T-cell (primary cell): ENCODE measurements around the gene COL6A3. TPM values are rescaled to one million over a fixed set of nuclear protein-coding genes. Genes with fewer than 3 reads are reported as not detected.
"Not testable (repeated sequence)": the region's sequence is repeated elsewhere in the genome, so short reads cannot be mapped to it uniquely, and the experiment has no call there.

Experiments
- ATAC-seq, 4 experiments: fragments of 200-7000 bp in 3 of 4; fragments of 150-1000 bp in 1 of 4; cut with Tn5 transposase; replicated peaks in 1 of 4; 1 replicate in 3 of 4; 2 replicates in 1 of 4; pipeline ENCODE4 v1.10.0; 2021; ENCODE audit warnings: moderate library complexity in 3 of 4, mild to moderate bottlenecking in 2 of 4, moderate number of reproducible peaks in 1 of 4
- CTCF ChIA-PET, 2 donors: fragments of 300-600 bp; sonication (Branson Sonifier 250); formaldehyde crosslinking; loops; one replicate each; lab custom pipeline; 2022; ENCODE audit warnings: antibody characterized with exemption in 2 of 2; lab: Charles Lee
- POLR2A ChIA-PET, 2 donors: fragments of 300-600 bp; sonication (Branson Sonifier 250); formaldehyde crosslinking; loops; one replicate each; lab custom pipeline; 2022; ENCODE audit warnings: antibody characterized with exemption in 2 of 2; lab: Charles Lee
- DNase-seq, 35 experiments: peaks; one replicate each; pipeline versions ENCODE4 v3.0.0 to v3.0.0-alpha.2; 2013 to 2023
- H3K27ac ChIP-seq: one replicate; pipeline ENCODE4 v1.5.1; 2013; ENCODE audit warnings: low read length
- H3K27me3 ChIP-seq, 2 experiments: replicated peaks in 1 of 2; 1 replicate in 1 of 2; 2 replicates in 1 of 2; pipeline versions ENCODE4 v1.6.1 to v1.7.0; 2013; ENCODE audit warnings: low read length in 1 of 2, mixed read lengths in 1 of 2; ENCODE audit not compliant: control insufficient read depth in 2 of 2, insufficient read depth in 2 of 2; ENCODE audit errors: extremely low read depth in 1 of 2
- H3K36me3 ChIP-seq, 2 donors: 1 replicate in 1 of 2; 2 replicates in 1 of 2; pipeline versions ENCODE4 v1.6.1 to v1.7.0; 2013; ENCODE audit warnings: low read length in 1 of 2; ENCODE audit not compliant: control insufficient read depth in 2 of 2, insufficient read depth in 1 of 2; ENCODE audit errors: extremely low read depth in 1 of 2
- H3K4me1 ChIP-seq, 2 experiments: 1 replicate in 1 of 2; 2 replicates in 1 of 2; pipeline versions ENCODE4 v1.6.1 to v1.7.0; 2013; ENCODE audit warnings: low read length in 2 of 2, mixed read lengths in 1 of 2; ENCODE audit not compliant: insufficient read depth in 2 of 2, control insufficient read depth in 1 of 2; ENCODE audit errors: extremely low read depth in 1 of 2
- H3K4me3 ChIP-seq, 2 donors: 1 replicate in 1 of 2; 2 replicates in 1 of 2; pipeline versions ENCODE4 v1.5.1 to v1.7.0; 2013; ENCODE audit warnings: mild to moderate bottlenecking in 2 of 2, low read length in 1 of 2, moderate library complexity in 1 of 2; ENCODE audit not compliant: control insufficient read depth in 1 of 2; ENCODE audit errors: extremely low read depth in 1 of 2
- H3K9me3 ChIP-seq: 2 replicates; pipeline ENCODE4 v1.7.0; 2013
- H3K27ac Mint-ChIP-seq, 2 donors: one replicate each; pipeline ENCODE4 v1.8.0; 2020 to 2021; ENCODE audit warnings: mild to moderate bottlenecking in 2 of 2, mixed read lengths in 2 of 2
- H3K27me3 Mint-ChIP-seq, 2 donors: one replicate each; pipeline ENCODE4 v1.8.0; 2021 to 2022; ENCODE audit warnings: mixed read lengths in 2 of 2
- H3K36me3 Mint-ChIP-seq: one replicate; pipeline ENCODE4 v1.8.0; 2021; ENCODE audit warnings: mixed read lengths
- H3K4me1 Mint-ChIP-seq, 3 donors: one replicate each; pipeline ENCODE4 v1.8.0; 2020 to 2022; ENCODE audit warnings: mixed read lengths in 3 of 3, mild to moderate bottlenecking in 1 of 3
- H3K4me3 Mint-ChIP-seq, 3 donors: one replicate each; pipeline ENCODE4 v1.8.0; 2020 to 2022; ENCODE audit warnings: mild to moderate bottlenecking in 3 of 3, mixed read lengths in 3 of 3, moderate library complexity in 3 of 3
- H3K9me3 Mint-ChIP-seq, 3 donors: one replicate each; pipeline ENCODE4 v1.8.0; 2020 to 2022; ENCODE audit warnings: mixed read lengths in 3 of 3
- WGBS: methylation state at CpG from one replicate; pipeline ENCODE4 v1.1.5; 2013; ENCODE audit warnings: missing lambda C conversion rate; ENCODE audit not compliant: insufficient coverage; 5-methylcytosine and 5-hydroxymethylcytosine counted together
- total RNA-seq, 35 experiments: library from RNA in 6 of 35; stranded (reverse) in 6 of 35; fragments of 120-200 nt in 1 of 35; gene quantifications; one replicate each; pipeline versions ENCODE4 v1.2.1 to v1.2.4 and lab custom pipeline; 2013 to 2026

Gene COL6A3
- total RNA-seq, 5 donors from 2014 or later (not counting 1 experiment from before 2014, with no cell fraction given): 1.5 to 2.9 (median 2.5) TPM

DNA sequence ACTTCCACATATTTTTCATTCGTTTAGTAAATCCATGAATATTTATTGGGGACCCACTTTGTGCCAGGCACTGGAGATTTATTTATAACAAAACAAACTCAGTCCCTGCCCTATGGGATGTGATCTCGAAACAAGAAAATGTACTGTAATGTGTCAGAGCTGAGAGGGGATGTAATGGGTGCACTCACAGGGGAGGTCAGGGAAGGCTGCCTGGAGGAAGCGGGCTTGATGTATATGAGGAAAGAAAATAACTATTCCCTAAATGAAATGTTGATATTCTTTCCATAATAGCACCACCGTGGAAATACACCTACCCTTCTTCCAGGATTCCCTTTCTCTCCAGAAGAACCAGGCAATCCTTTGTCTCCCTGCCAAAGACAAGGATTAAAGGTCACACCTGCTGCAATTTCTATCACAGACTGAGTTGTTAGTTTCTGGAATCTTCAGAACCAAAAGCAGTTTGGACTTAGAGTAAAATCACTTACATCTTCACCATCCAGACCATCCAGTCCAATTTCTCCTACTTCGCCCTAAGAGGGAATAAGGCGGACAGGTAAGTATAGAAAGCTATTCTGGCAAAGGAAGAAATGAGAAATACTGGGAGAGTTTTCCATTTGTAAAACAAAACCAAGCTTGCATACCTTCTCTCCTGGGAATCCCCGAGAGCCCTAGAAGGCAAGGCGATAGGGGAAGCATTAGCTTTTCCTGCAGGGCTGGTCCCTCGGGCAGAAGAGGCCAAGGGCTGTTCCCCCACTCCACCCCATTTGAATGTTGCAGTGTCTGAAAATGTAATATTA, 55.0 kb downstream of the COL6A3 start:
- peaks cover 0 to 4% of the 10 kb centered on the region in 2 donors for H3K36me3 ChIP-seq
- ATAC-seq (no peak), DNase-seq (no peak)
- H3K27ac Mint-ChIP-seq: no peak overlapping the region
- no peaks in the 10 kb centered on the region for H3K36me3 Mint-ChIP-seq
- no peaks in the 10 kb centered on the region for H3K4me1 ChIP-seq
- 71% methylated on average over 2 of the region's 9 CpGs for WGBS
- no peaks in the 10 kb centered on the region for H3K4me1 Mint-ChIP-seq
- H3K4me3 Mint-ChIP-seq: no peak overlapping the region
- no peaks in the 10 kb centered on the region for H3K27me3 ChIP-seq
- H3K4me3 ChIP-seq: no peak overlapping the region
- POLR2A ChIA-PET: no interaction called here
- H3K9me3 ChIP-seq: no peaks in the 10 kb centered on the region
- no peak overlapping the region for H3K27ac ChIP-seq
- H3K9me3 Mint-ChIP-seq: no peaks in the 10 kb centered on the region
- H3K27me3 Mint-ChIP-seq: peaks cover 0 to 1% of the 10 kb centered on the region in 2 donors
- CTCF ChIA-PET: interaction anchor here in 1 of 2 donors (0.6 kb wide), 1 partner anchor 1402 kb away, joined by 3 read pairs; no protein-coding TSS in a partner anchor

DNA sequence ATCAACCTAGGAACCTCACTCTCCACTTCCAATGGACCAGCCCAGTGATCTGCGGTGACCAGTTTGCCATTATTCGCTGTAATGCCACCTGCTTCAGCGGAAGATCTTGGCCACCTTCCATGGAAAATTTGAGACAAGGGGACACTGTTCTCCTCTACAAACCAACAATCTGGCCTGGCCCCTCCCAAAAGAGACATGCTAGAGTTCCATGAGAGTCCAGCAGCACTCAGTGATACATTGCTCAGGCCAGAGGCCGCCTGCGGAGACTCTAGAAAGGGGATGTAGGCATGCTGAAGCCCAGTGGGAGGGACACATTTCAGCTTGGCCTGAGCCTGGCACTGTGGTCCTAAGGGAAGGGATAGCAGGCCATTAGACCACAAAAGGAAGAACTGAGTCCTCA, 58.3 kb downstream of the COL6A3 start:
- H3K4me1 Mint-ChIP-seq: no peaks in the 10 kb centered on the region
- DNase-seq: no peak
- H3K27ac Mint-ChIP-seq: no peak overlapping the region
- no peaks in the 10 kb centered on the region for H3K9me3 ChIP-seq
- H3K27ac ChIP-seq: no peak overlapping the region
- 100% methylated on average over 3 of the region's 5 CpGs for WGBS
- H3K27me3 Mint-ChIP-seq: peaks cover 0 to 1% of the 10 kb centered on the region in 2 donors
- H3K27me3 ChIP-seq: no peaks in the 10 kb centered on the region
- no peaks in the 10 kb centered on the region for H3K4me1 ChIP-seq
- H3K4me3 ChIP-seq: no peak overlapping the region
- H3K9me3 Mint-ChIP-seq: no peaks in the 10 kb centered on the region
- no peak overlapping the region for H3K4me3 Mint-ChIP-seq
- ChIA-PET POLR2A (no interaction called here), CTCF (no interaction called here)
- ATAC-seq: no peak
- H3K36me3 Mint-ChIP-seq: no peaks in the 10 kb centered on the region
- no peaks in the 10 kb centered on the region for H3K36me3 ChIP-seq

- Mint-ChIP-seq H3K9me3 (no peaks in the 10 kb centered on the region), H3K4me3 (no peak overlapping the region), H3K27ac (no peak overlapping the region), H3K36me3 (no peaks in the 10 kb centered on the region), H3K4me1 (no peaks in the 10 kb centered on the region), H3K27me3 (peaks cover 0 to under 1% of the 10 kb centered on the region in 2 donors)
- DNase-seq (no peak), ATAC-seq (no peak)
- H3K36me3 ChIP-seq: no peaks in the 10 kb centered on the region
- 86% methylated on average over 5 of the region's 8 CpGs for WGBS
- no peak overlapping the region for H3K4me3 ChIP-seq
- no peaks in the 10 kb centered on the region for H3K4me1 ChIP-seq
- H3K27me3 ChIP-seq: no peaks in the 10 kb centered on the region
- ChIA-PET POLR2A (no interaction called here), CTCF (no interaction called here)
- no peak overlapping the region for H3K27ac ChIP-seq
- no peaks in the 10 kb centered on the region for H3K9me3 ChIP-seq
These were observed 59.1 kb downstream of the COL6A3 start for GRCh38 chr2:237354892-237355291.

DNA sequence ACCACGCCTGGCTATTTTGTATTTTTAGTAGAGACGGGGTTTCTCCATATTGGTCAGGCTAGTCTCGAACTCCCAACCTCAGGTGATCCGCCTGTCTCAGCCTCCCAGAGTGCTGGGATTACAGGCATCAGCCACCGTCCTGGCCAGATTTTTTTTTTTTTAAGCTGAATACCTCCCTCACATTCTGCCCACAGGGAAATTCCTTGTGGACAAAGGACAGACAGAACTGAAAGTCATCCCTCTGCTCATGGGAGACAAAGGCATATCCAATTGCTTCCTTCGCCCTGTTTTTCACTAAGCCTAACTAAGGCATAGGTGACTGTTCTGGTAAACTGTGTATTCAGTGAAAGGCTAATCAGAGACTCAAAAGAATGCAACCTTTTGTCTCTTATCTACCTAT, 59.8 kb downstream of the COL6A3 start:
- H3K27ac Mint-ChIP-seq, CTCF ChIA-PET, POLR2A ChIA-PET, DNase-seq, H3K4me3 ChIP-seq, ATAC-seq, H3K4me1 Mint-ChIP-seq, H3K27ac ChIP-seq, H3K27me3 ChIP-seq, H3K4me3 Mint-ChIP-seq, H3K36me3 Mint-ChIP-seq, H3K27me3 Mint-ChIP-seq, H3K4me1 ChIP-seq, H3K9me3 Mint-ChIP-seq, H3K9me3 ChIP-seq, H3K36me3 ChIP-seq: not testable (repeated sequence)
- 95% methylated on average over 4 of the region's 6 CpGs for WGBS

- no peak overlapping the region for H3K4me3 ChIP-seq
- 88% methylated on average over 4 of the region's 5 CpGs for WGBS
- H3K27me3 ChIP-seq: no peaks in the 10 kb centered on the region
- DNase-seq (no peak), ATAC-seq (no peak)
- H3K4me1 ChIP-seq: no peaks in the 10 kb centered on the region
- H3K9me3 ChIP-seq: no peaks in the 10 kb centered on the region
- Mint-ChIP-seq H3K4me1 (no peaks in the 10 kb centered on the region), H3K36me3 (no peaks in the 10 kb centered on the region), H3K9me3 (no peaks in the 10 kb centered on the region), H3K27me3 (no peaks in the 10 kb centered on the region), H3K27ac (no peak overlapping the region), H3K4me3 (no peak overlapping the region)
- no peaks in the 10 kb centered on the region for H3K36me3 ChIP-seq
- H3K27ac ChIP-seq: no peak overlapping the region
- ChIA-PET POLR2A (no interaction called here), CTCF (interaction anchor here in 1 of 2 donors (0.5 kb wide), 1 partner anchor 68 kb away, joined by 6 read pairs; no protein-coding TSS in a partner anchor)
These were observed 60.7 kb downstream of the COL6A3 start for GRCh38 chr2:237353215-237353614.

DNA sequence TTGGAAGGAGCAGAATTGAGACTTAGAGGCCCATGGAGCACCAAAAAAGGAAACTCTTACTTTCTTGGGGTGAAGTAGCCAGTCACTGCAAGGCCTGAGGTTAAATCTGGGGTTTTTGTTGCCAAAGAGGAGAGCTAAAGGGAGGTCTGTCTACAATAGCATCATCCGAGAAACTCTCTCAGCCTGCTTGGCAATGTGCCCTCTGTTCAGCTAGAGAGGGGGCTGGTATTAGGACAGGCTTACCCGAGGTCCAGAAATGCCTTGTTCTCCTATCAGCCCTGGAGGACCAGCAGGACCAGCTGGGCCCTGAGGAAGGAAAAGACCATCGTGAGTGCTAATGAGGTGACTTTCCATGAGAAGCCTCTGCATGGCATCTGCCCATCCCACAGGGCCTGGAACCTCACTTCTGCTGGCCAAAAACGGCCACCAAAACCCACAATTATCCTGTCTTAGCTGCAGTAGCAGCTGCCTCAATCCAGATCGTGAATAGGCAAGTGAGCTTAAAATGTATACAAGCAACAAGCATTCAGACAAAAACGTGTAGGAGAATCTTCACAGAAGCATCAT, 61.6 kb downstream of the COL6A3 start:
- Mint-ChIP-seq H3K4me1 (no peaks in the 10 kb centered on the region), H3K4me3 (no peak overlapping the region), H3K36me3 (no peaks in the 10 kb centered on the region), H3K9me3 (no peaks in the 10 kb centered on the region), H3K27me3 (no peaks in the 10 kb centered on the region), H3K27ac (no peak overlapping the region)
- CTCF ChIA-PET: no interaction called here
- Histone ChIP-seq H3K27me3 (no peaks in the 10 kb centered on the region), H3K36me3 (no peaks in the 10 kb centered on the region), H3K4me3 (no peak overlapping the region), H3K27ac (no peak overlapping the region), H3K4me1 (no peaks in the 10 kb centered on the region), H3K9me3 (no peaks in the 10 kb centered on the region)
- POLR2A ChIA-PET: no interaction called here
- 73% methylated on average over 5 of the region's 6 CpGs for WGBS
- DNase-seq: no peak
- no peak for ATAC-seq
